K562 (cell line): Measurements from ENCODE around the gene DENND2C.

Source experiments
- FOXP4 ChIP-seq: sonication (generic); formaldehyde crosslinking; IDR thresholded peaks from 2 replicates; pipeline ENCODE4 v1.8.0; 2022; ENCODE audit warnings: mild to moderate bottlenecking, missing genetic modification reagents, borderline replicate concordance
- HCFC1 ChIP-seq: IDR thresholded peaks from 2 replicates; pipeline ENCODE4 v1.6.1; 2012; ENCODE audit warnings: low read depth, low read length, improper control_type of control experiment
- NRF1 ChIP-seq, 2 experiments: fragments of 450-650 bp; IDR thresholded peaks in 1 of 2; conservative IDR thresholded peaks in 1 of 2; 2 replicates each; pipeline ENCODE4 v1.6.1; 2014; ENCODE audit warnings: mild to moderate bottlenecking in 2 of 2
- RFX5 ChIP-seq: IDR thresholded peaks from 2 replicates; pipeline ENCODE4 v1.6.1; 2011; ENCODE audit warnings: low read depth, mild to moderate bottlenecking, improper control_type of control experiment, low read length
- TCF7L2 ChIP-seq: fragments of 150-350 bp; IDR thresholded peaks from 2 replicates; pipeline ENCODE4 v1.6.1; 2016; ENCODE audit warnings: low read depth, mild to moderate bottlenecking, low read length, moderate library complexity
- ZFP36 ChIP-seq: fragments of 150-350 bp; IDR thresholded peaks from 2 replicates; pipeline ENCODE4 v1.6.1; 2018; ENCODE audit warnings: low read length, low read depth; ENCODE audit not compliant: partially characterized antibody
- ZNF444 ChIP-seq: fragments of 250-450 bp; sonication (Bioruptor Pico); IDR thresholded peaks from 2 replicates; pipeline ENCODE4 v1.4.0; 2020; ENCODE audit warnings: mild to moderate bottlenecking, moderate library complexity
- TF ChIP-seq, protein P1 (sequence below): sonication (generic); formaldehyde crosslinking; IDR thresholded peaks from 2 replicates; pipeline ENCODE4 v1.8.1; 2023; ENCODE audit warnings: mild to moderate bottlenecking, missing genetic modification reagents
- TF ChIP-seq, protein P2 (sequence below), 3 experiments: IDR thresholded peaks in 2 of 3; conservative IDR thresholded peaks in 1 of 3; 2 replicates each; pipeline ENCODE4 v1.5.1; 2011 to 2012; ENCODE audit warnings: low read length in 3 of 3, mild to moderate bottlenecking in 3 of 3, control low read depth in 2 of 3, improper control_type of control experiment in 1 of 3, inconsistent platforms in 1 of 3, low read depth in 1 of 3, mixed read lengths in 1 of 3, moderate library complexity in 1 of 3; ENCODE audit not compliant: insufficient read depth in 2 of 3

DNA sequence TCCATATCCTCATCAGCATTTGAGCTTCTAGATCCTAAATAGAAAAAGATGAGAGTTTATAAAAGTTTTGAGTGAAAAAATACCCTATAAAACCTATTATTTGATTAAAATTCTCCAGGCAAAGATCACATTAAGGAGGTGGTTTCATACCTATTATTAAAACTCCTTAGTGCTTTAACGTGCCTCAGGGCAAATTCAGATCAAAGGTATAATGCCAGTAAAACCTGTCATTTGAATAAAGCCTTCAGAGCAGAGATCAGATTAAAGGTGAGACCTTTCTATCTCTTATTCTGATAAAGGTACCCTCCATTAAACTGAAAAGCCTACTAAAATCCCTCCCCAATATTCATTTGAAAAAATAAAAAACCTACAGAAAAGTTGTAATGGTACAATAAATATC lies 124.5 kb downstream of the DENND2C start:
- TF ChIP-seq RFX5, result no peak
- no peak for TF ChIP-seq ZNF444 (CRISPR knock-in tag)
- TF ChIP-seq, protein P1, sequence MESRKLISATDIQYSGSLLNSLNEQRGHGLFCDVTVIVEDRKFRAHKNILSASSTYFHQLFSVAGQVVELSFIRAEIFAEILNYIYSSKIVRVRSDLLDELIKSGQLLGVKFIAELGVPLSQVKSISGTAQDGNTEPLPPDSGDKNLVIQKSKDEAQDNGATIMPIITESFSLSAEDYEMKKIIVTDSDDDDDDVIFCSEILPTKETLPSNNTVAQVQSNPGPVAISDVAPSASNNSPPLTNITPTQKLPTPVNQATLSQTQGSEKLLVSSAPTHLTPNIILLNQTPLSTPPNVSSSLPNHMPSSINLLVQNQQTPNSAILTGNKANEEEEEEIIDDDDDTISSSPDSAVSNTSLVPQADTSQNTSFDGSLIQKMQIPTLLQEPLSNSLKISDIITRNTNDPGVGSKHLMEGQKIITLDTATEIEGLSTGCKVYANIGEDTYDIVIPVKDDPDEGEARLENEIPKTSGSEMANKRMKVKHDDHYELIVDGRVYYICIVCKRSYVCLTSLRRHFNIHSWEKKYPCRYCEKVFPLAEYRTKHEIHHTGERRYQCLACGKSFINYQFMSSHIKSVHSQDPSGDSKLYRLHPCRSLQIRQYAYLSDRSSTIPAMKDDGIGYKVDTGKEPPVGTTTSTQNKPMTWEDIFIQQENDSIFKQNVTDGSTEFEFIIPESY (CRISPR knock-in tag), result no peak
- TF ChIP-seq, protein P2, sequence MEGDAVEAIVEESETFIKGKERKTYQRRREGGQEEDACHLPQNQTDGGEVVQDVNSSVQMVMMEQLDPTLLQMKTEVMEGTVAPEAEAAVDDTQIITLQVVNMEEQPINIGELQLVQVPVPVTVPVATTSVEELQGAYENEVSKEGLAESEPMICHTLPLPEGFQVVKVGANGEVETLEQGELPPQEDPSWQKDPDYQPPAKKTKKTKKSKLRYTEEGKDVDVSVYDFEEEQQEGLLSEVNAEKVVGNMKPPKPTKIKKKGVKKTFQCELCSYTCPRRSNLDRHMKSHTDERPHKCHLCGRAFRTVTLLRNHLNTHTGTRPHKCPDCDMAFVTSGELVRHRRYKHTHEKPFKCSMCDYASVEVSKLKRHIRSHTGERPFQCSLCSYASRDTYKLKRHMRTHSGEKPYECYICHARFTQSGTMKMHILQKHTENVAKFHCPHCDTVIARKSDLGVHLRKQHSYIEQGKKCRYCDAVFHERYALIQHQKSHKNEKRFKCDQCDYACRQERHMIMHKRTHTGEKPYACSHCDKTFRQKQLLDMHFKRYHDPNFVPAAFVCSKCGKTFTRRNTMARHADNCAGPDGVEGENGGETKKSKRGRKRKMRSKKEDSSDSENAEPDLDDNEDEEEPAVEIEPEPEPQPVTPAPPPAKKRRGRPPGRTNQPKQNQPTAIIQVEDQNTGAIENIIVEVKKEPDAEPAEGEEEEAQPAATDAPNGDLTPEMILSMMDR (IDR thresholded peaks at IDR 0.05 in 2 of 3, conservative IDR thresholded peaks at IDR 0.05 in 1 of 3; ENCODE audit: insufficient read depth in 2 of 3, low read depth in 1 of 3, low read length in 3 of 3), result no peak
- TF ChIP-seq TCF7L2, result no peak
- no peak for TF ChIP-seq FOXP4 (CRISPR knock-in tag)
- no peak for TF ChIP-seq HCFC1
- TF ChIP-seq ZFP36, result no peak
- no peak for TF ChIP-seq NRF1 (conservative IDR thresholded peaks at IDR 0.05 in 1 of 2, IDR thresholded peaks at IDR 0.05 in 1 of 2)
